Right lobe of liver (tissue), 6 donors: ENCODE measurements around the gene DRD1. TPM values are rescaled to one million over a fixed set of nuclear protein-coding genes. Genes with fewer than 3 reads are reported as not detected.
A peak's percentile ranks its signal among the peaks of the same experiment; 100 is the strongest.

Source experiments
- ATAC-seq, 4 donors: fragments of 200-7000 bp; cut with Tn5 transposase; one replicate each; pipeline ENCODE4 v1.9.1; 2020; ENCODE audit warnings: mild to moderate bottlenecking in 4 of 4, moderate library complexity in 4 of 4
- DNase-seq, 3 donors: peaks; one replicate each; pipeline ENCODE4 v3.0.0-alpha.2; 2020
- H3K27ac ChIP-seq, 3 donors: fragments of 200-600 bp; one replicate each; pipeline ENCODE4 v1.8.0; 2022
- H3K27me3 ChIP-seq, 2 donors: fragments of 200-600 bp; one replicate each; pipeline ENCODE4 v1.8.0; 2022
- H3K36me3 ChIP-seq, 4 donors: fragments of 200-600 bp; sonication (generic) in 1 of 4; one replicate each; pipeline versions ENCODE4 v1.5.1 to v1.8.0; 2017 to 2022; ENCODE audit warnings: control low read depth in 1 of 4
- H3K4me1 ChIP-seq, 4 donors: fragments of 200-600 bp; sonication (generic) in 1 of 4; one replicate each; pipeline versions ENCODE4 v1.5.1 to v1.8.0; 2017 to 2022; ENCODE audit warnings: control low read depth in 1 of 4
- H3K4me3 ChIP-seq, 3 donors: fragments of 200-600 bp; one replicate each; pipeline ENCODE4 v1.8.0; 2022
- H3K9me3 ChIP-seq, 4 donors: fragments of 200-600 bp; sonication (generic) in 1 of 4; one replicate each; pipeline versions ENCODE4 v1.5.1 to v1.8.0; 2017 to 2022; ENCODE audit warnings: control low read depth in 1 of 4
- CTCF ChIP-seq, 4 donors: fragments of 200-600 bp in 3 of 4; fragments of 450-650 bp in 1 of 4; IDR thresholded peaks; one replicate each; pipeline versions ENCODE4 v1.5.1 to v1.8.0; 2016 to 2022; ENCODE audit warnings: antibody characterized with exemption in 4 of 4, mild to moderate bottlenecking in 2 of 4
- POLR2A ChIP-seq: fragments of 450-650 bp; IDR thresholded peaks from one replicate; pipeline ENCODE4 v1.6.1; 2017; ENCODE audit warnings: antibody characterized with exemption, mild to moderate bottlenecking
- WGBS: methylation state at CpG from one replicate; pipeline ENCODE4 v1.1.6; 2018; ENCODE audit warnings: low coverage, low lambda C conversion rate; ENCODE audit not compliant: insufficient coverage; ENCODE audit errors: missing lambda C conversion rate; 5-methylcytosine and 5-hydroxymethylcytosine counted together
- intact Hi-C, 2 donors: fragments of 100-400 bp; cut with DNase I; formaldehyde crosslinking; loops; one replicate each; pipeline versions ENCODE4 v1.11.2 to v1.14.1; 2022
- total RNA-seq, 6 experiments: library from RNA; depleted of rRNA in 2 of 6; stranded (reverse); fragments of >200 nt in 2 of 6; fragmentation: NEBNext Ultra II Directional in 3 of 6; extraction: Animal tissue kit (Norgen Biotek cat#: 25700) in 3 of 6; gene quantifications; one replicate each; pipeline versions ENCODE4 v1.1.0 to v1.2.4, GENCODE V29; 2016 to 2023
- donor health status: DM: no; HTN: yes; CAD: no.
- donor health status: DM: no; HTN: no; CAD: no.
- donor health status: DM: no; HTN: no; CAD: no.
- donor health status: DM: no; HTN: yes; CAD: no.
- donor health status: DM: no; HTN: yes; CAD: no.

DRD1 gene
- total RNA-seq, 6 experiments from 2014 or later: 0.06 to 0.18 (median 0.15) TPM; not detected in 3

DNA sequence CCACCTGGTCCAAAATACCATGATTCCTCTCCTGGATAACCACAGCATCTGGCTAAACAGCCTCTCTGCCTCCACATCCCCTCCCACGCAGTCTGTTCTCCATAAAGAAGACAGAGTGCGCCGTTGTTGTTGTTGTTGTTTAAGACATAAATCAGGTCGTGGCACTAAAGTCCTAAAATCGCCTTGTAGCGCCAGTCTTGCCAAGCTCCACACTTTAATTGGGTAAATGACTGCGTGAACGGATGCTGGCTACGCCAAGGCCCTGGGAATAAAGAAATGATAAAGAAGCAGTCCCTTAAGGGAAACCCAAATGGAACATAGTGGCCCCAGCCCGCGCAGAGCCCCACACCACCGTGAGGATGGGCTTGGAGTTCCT is 34.0 kb upstream of the DRD1 start:
- Histone ChIP-seq H3K36me3 (peaks cover 0 to 4% (median 0%) of the 10 kb centered on the region in 4 donors), H3K4me1 (peaks cover 0 to 59% (median 30%) of the 10 kb centered on the region in 4 donors), H3K27ac (peak overlapping the region; percentile 85 to 97 (median 91)), H3K9me3 (no peaks in the 10 kb centered on the region), H3K4me3 (peak overlapping the region; percentile 73 to 82 (median 74)), H3K27me3 (no peaks in the 10 kb centered on the region)
- DNase-seq (no peak), ATAC-seq (no peak)
- intact Hi-C loops: no loop called here
- TF ChIP-seq CTCF (IDR thresholded peaks at IDR 0.05) (no peak), POLR2A (no peak)
- under 1% methylated on average over 11 of the region's 12 CpGs for WGBS

DNA sequence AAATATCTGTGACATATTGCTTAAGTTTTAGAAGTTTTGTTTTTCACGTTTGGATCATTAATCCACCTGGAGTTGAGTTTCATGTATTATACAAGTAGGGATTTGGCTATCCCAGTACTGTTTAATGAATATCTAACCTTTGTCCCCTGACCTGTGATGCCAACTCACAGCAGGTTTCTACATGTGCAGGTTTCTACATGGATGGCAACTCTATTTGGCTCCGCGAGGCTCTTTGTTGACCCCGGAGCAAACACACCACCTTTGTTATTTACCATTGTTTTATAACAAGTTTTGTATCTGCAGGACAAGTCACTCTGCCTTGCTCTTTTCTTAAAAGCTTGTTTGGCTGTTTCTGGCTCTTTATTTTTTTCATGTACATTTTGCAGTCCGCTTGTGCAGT is 33.5 kb upstream of the DRD1 start:
- Histone ChIP-seq H3K27me3 (no peaks in the 10 kb centered on the region), H3K27ac (peak overlapping the region; percentile 85 to 97 (median 91)), H3K9me3 (no peaks in the 10 kb centered on the region), H3K4me1 (peaks cover 0 to 56% (median 28%) of the 10 kb centered on the region in 4 donors), H3K36me3 (peaks cover 0 to 4% (median 0%) of the 10 kb centered on the region in 4 donors), H3K4me3 (peak overlapping the region in 1 of 3 donors; percentile 74)
- no peak for TF ChIP-seq POLR2A
- TF ChIP-seq CTCF (IDR thresholded peaks at IDR 0.05): no peak
- intact Hi-C loops: no loop called here
- ATAC-seq (peak; percentile 57 to 78 (median 71)), DNase-seq (peak in 2 of 3 donors; percentile 33 to 83)
- 18% methylated on average over 5 of the region's 5 CpGs for WGBS

DNA sequence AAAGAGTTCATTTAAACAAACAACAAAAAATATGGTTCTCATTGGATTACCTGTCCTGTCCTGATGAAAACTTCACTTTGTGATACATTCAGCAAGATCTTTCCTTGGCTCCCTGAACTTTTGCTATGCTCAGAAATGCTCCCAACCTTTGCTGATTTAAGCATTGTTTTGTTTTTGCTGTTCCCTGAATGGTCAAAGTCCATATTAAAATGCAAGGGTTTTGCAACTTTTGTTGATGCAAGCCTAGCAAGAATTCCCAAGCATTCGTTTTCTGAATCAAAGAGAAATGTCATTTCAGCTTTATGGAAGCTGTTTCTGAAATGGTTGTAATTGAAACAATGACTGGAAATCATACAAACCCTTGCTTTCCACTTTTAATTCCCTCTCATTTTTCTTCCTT is 31.3 kb upstream of the DRD1 start:
- Histone ChIP-seq H3K27ac (peak overlapping the region; percentile 75 to 97 (median 91)), H3K9me3 (no peaks in the 10 kb centered on the region), H3K27me3 (no peaks in the 10 kb centered on the region), H3K4me3 (peak overlapping the region in 2 of 3 donors; percentile 25 to 30), H3K36me3 (no peaks in the 10 kb centered on the region), H3K4me1 (peaks cover 0 to 39% (median 20%) of the 10 kb centered on the region in 4 donors)
- ATAC-seq (peak; percentile 12 to 46 (median 22)), DNase-seq (no peak)
- TF ChIP-seq CTCF (IDR thresholded peaks at IDR 0.05): no peak
- TF ChIP-seq POLR2A: no peak
- intact Hi-C loops: no loop called here
- 29% methylated on average over 1 of the region's 1 CpG for WGBS

- no peak overlapping the region for H3K27ac ChIP-seq
Observed at GRCh38 chr5:175472378-175472777, 28.4 kb upstream of the DRD1 start.

More at GRCh38 chr5:175472378-175472777, 28.4 kb upstream of the DRD1 start:
- Histone ChIP-seq H3K36me3 (no peaks in the 10 kb centered on the region), H3K9me3 (no peaks in the 10 kb centered on the region), H3K4me1 (peaks cover 0 to 38% (median 17%) of the 10 kb centered on the region in 4 donors), H3K27me3 (no peaks in the 10 kb centered on the region), H3K4me3 (no peak overlapping the region)
- TF ChIP-seq CTCF (IDR thresholded peaks at IDR 0.05) (no peak), POLR2A (no peak)
- intact Hi-C loops: no loop called here
- no peak for DNase-seq
- no peak for ATAC-seq
